HG03039 (cell line): ENCODE results near the gene TGFBR3.
"Not testable (repeated sequence)": the region's sequence is repeated elsewhere in the genome, so short reads cannot be mapped to it uniquely, and the experiment has no call there.

Source experiments
- ATAC-seq: cut with Tn5 transposase; IDR thresholded peaks from one replicate; pipeline ENCODE4 v1.9.1; 2021; ENCODE audit warnings: mild to moderate bottlenecking, moderate library complexity; ENCODE audit not compliant: unreplicated experiment

Gene TGFBR3

GRCh38 chr1:91884459-91885212 is 1.3 kb downstream of the TGFBR3 start:
- ATAC-seq: no peak

- no peak for ATAC-seq
These were observed 2.5 kb downstream of the TGFBR3 start for GRCh38 chr1:91883470-91883869.

GRCh38 chr1:91881280-91881679 is 4.7 kb downstream of the TGFBR3 start:
- no peak for ATAC-seq

- ATAC-seq: no peak
These were observed 6.2 kb downstream of the TGFBR3 start for GRCh38 chr1:91879733-91880132.

- ATAC-seq: peak; percentile 55
These were observed 8.3 kb downstream of the TGFBR3 start for GRCh38 chr1:91877574-91878208.

- no peak for ATAC-seq
These were observed 9.0 kb downstream of the TGFBR3 start for GRCh38 chr1:91876781-91877573.

GRCh38 chr1:91876040-91876470 is 9.9 kb downstream of the TGFBR3 start:
- ATAC-seq: peak; percentile 70

- ATAC-seq: no peak
These were observed 11.8 kb downstream of the TGFBR3 start for GRCh38 chr1:91874167-91874566.

GRCh38 chr1:91872559-91873081 is 13.3 kb downstream of the TGFBR3 start:
- no peak for ATAC-seq

GRCh38 chr1:91872000-91872399 is 14.0 kb downstream of the TGFBR3 start:
- no peak for ATAC-seq

GRCh38 chr1:91870322-91870721 is 15.6 kb downstream of the TGFBR3 start:
- ATAC-seq: no peak

GRCh38 chr1:91866425-91866824 is 19.5 kb downstream of the TGFBR3 start:
- no peak for ATAC-seq

- ATAC-seq: no peak
These were observed 21.8 kb downstream of the TGFBR3 start for GRCh38 chr1:91864017-91864700.

- ATAC-seq: no peak
These were observed 22.5 kb downstream of the TGFBR3 start for GRCh38 chr1:91863498-91863897.

GRCh38 chr1:91862120-91862519 is 23.8 kb downstream of the TGFBR3 start:
- ATAC-seq: no peak

- ATAC-seq: no peak
These were observed 28.3 kb downstream of the TGFBR3 start for GRCh38 chr1:91857557-91858239.

GRCh38 chr1:91856996-91857395 is 29.0 kb downstream of the TGFBR3 start:
- ATAC-seq: no peak

- no peak for ATAC-seq
These were observed 31.0 kb downstream of the TGFBR3 start for GRCh38 chr1:91854852-91855534.

- no peak for ATAC-seq
These were observed 32.6 kb downstream of the TGFBR3 start for GRCh38 chr1:91853397-91853796.

- ATAC-seq: not testable (repeated sequence)
These were observed 33.9 kb downstream of the TGFBR3 start for GRCh38 chr1:91852011-91852410.
